Measurements from ENCODE around the gene ICA1. TPM values are rescaled to one million over a fixed set of nuclear protein-coding genes. Genes with fewer than 3 reads are reported as not detected.

The ICA1 gene
- total RNA-seq, 1 donor from 2014 or later: 27.0 TPM

DNA sequence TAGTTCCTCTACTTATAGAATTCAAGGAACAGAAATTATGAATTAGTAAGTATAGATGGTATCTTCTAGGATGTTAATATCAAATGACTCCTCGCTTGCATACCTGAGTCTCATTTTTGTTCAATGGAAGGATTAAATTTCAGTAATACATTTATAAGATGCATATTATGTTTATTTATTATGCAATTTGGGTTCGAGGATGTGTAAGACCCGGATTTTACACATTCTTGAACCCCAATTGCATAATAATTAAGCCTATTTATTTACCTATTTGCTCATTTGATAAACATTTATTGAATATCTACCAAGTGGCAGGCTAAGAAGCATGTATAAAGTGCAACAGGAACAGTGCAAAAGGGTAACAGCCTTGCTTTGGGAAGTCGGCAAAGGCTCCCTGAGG, 52.6 kb downstream of the ICA1 start:
- DNase-seq (ENCODE audit: low spot score) (no peak), ATAC-seq (no peak)
- intact Hi-C loops (cut with DNase I): no loop called here

DNA sequence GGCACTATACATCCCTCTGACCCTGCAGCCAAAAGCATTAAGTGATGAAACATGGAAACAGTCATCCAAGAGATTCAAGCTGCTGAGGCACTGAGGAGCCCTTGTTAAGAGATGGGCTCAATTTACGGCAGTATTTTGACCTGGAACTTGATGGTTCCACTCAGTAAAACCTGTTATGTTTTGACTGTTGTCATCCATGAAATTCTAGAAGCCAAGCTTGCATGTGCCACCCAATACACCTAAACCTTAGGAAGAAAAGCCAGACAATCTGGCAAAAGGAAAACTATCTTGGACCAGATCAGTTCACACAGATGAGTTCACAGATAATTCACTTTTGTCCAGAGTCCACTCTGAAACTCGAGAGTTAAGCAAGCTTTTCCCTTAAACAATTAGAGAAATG, 53.2 kb downstream of the ICA1 start:
- intact Hi-C loops (cut with DNase I): no loop called here
- ATAC-seq (no peak), DNase-seq (ENCODE audit: low spot score) (no peak)

DNA sequence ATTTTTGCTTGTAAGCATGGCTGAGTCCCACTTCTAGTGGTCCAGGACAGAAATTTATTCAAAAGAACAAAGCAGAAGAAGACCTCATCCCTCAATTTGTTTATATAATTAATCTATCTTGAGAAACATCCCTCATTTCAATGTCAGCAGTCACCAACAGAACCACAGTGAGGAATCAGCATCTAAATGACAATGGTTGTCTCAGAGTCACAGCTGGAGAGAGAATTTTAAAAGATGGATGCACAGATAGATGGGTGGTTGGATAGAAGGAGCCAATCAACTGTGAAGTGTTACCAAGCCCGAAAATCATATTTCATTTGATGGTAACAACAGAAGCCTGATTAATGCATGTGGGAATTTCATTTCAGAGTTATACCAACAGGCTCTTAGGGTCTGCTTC, 55.0 kb downstream of the ICA1 start:
- intact Hi-C loops (cut with DNase I): no loop called here
- no peak for ATAC-seq
- DNase-seq (ENCODE audit: low spot score): no peak

DNA sequence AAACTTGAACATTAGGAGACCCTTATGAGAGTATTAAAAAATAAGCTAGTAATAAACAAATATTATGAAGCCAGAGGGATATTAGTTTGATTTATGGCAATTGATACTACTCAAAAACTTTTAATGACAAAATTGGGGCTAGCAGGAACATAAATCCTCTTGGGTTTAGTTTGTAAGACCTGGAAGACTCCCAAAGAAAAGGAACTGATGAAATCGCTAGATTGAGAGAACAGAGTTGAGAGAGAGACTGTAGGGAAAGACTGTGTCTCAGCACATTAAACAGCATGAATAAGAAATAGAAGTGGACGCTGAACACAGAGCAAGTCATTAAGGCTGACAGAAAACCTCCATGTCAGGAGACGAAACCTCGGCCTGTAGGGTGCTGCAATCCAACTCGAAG, 56.4 kb downstream of the ICA1 start:
- DNase-seq (ENCODE audit: low spot score): no peak
- peak; percentile 72 for ATAC-seq
- intact Hi-C loops (cut with DNase I): no loop called here

DNA sequence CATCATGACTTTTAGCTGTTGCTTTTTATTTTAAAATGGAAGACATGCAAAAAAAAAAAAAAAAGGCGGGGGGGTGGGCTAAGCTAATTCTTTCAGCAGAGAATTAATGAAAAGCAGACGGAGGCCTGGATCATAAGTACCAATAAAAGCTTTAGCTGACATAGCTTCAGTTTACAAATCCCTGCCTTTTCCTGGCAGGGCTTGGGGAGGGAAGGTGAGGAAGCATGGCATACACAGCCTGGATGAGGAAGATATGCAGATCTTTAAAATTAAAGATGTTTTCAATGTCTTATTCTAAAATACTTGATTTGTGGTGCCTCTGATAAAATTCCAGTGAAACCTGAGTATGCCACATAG, 57.0 kb downstream of the ICA1 start:
- DNase-seq (ENCODE audit: low spot score) (no peak), ATAC-seq (no peak)
- intact Hi-C loops (cut with DNase I): no loop called here

DNA sequence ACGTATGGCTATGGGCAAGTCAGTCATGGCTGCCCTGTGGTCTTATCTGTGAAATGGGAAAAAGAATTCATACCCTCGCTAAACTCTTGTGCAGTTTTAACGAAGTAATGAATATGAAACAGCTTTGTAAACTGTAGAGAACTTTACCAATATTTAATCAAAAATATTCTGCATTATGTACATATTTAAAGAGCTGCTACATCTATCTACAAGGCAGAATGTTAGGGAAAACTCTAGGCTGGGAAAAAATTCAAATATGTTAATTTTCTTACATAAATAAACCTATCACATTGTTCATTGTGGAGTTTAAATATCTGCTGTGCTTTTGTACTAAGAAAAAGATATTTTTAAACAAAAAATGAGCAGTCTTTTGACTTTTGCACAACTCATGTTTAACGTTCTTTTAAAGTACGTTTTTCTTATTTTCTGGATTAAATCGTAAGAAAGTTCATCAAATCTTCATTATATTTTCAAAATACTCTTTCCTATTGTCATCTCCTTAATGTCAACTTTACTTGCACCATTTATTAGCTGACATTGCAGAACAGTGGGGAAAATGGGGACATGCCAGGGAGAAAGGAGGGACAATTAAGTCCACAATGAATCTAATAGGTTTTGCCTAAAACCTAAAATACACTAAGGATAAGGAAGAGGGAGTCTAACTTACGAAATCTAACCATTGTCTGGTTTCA, 57.5 kb downstream of the ICA1 start:
- intact Hi-C loops (cut with DNase I): no loop called here
- ATAC-seq (no peak), DNase-seq (ENCODE audit: low spot score) (no peak)

DNA sequence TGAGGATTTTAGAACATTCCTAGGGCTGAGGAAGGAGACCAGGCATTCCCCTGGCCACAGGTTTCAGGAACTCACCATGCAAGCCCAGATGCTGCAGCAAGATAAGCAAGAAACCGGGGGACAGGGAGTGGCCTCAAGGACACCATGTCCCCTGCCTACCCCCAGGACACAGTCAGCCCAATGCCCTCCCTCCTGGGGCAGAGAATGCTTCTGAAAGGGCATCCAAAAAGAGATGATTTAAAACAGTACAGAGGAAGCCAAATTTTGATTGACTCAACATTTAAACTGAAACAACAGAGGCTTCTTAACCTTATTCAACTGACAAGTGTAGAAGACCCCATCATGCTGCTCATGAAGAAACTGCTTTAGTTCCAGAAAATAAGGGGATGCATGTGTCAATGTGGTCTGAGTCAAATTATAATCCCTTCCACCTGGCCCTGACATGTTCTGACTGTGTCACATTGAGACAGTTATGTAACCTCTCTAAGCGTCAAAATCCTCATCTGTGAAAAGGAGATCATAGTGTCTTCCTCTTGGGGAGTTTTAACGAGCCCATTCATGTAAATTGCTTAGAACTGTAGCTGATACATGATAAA, 60.0 kb downstream of the ICA1 start:
- ATAC-seq (no peak), DNase-seq (ENCODE audit: low spot score) (no peak)
- intact Hi-C loops (cut with DNase I): no loop called here

DNA sequence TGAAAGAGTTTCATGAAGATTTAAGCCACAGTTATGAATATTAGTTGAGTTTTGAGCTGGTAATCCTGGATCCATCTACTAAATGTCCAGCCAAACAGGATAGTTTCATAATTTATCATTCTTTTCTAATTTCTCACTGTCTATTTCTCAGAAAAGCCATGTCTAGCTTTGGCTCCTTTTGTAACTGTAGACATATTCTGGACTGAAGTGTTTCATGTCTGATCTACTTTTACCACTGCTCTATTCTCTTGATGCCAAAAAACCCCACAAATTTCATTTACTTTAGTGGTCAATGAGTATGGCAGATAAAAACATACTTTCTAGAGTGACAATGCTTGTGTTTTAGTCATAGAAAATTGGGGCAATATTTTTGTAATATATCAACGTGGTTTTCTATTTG, 61.2 kb downstream of the ICA1 start:
- DNase-seq (ENCODE audit: low spot score) (no peak), ATAC-seq (no peak)
- intact Hi-C loops (cut with DNase I): no loop called here

DNA sequence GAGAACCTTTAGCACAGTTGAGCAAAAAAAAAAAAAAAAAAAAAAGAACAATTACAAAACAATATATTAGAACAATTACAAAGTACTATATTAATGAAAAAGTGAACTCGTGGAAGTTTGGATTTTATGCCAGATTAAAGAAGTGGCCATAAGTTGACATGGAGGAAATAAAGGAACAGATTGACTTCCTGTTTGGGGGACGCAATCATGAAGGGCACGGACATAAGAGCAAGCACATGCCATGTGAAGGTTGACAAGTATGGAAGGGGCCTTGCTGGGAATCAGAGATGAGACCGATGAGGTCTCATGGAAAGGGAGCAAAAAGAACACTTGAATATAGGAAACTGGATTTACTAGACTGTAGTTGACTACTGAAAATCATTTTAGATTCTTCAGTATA, 61.7 kb downstream of the ICA1 start:
- intact Hi-C loops (cut with DNase I): no loop called here
- DNase-seq (ENCODE audit: low spot score): no peak
- no peak for ATAC-seq

DNA sequence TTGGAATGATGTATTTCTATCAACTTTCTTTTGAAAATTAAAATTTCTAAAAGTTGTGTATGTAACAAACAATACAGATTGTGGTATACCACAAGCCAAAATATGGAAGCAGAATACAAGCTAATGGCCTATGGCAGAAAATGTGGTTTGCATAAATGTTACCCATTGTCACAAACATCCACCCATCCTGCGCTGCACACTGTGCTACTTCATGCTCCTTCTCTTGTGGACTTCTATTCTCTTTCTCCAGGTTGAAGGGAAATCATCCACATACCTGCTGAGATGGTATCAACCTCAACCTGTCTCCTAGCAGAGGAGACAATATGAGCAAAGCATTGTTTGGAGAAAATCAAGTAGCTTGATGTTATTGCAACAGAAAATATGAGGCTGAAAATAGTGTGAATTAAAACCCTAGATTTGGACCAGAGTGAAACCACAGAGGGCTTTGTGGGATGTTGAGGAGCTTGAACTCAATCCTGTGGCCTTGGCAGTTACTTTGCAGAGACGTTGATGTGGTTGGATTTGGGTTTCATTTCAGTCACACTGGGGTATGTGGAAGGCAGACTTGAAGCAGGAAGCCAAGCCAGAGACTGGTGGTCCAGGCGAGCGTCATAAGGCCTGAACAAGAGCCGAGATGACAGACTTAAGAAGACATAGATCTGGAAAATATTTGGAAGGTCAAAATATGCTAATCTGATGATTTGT, 63.8 kb downstream of the ICA1 start:
- ATAC-seq (no peak), DNase-seq (ENCODE audit: low spot score) (no peak)
- intact Hi-C loops (cut with DNase I): no loop called here

DNA sequence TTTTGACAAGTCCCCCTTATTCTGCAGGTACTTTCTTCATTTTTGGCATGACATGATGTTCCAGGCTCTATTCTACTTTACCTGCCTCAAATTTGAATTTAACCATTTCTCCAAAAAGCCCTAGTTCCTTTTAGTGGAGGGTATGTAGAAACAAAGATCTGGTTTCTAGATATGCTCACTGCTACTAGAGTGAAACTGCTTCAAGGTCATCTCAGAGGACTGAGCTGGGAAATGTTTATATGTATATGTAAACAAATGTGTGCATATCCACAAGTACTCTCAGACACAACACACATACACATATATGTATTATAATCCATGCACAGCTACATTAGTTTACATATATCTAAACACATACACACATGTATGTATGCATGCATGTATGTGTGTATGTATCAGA, 69.1 kb downstream of the ICA1 start:
- intact Hi-C loops (cut with DNase I): no loop called here
- no peak for ATAC-seq

DNA sequence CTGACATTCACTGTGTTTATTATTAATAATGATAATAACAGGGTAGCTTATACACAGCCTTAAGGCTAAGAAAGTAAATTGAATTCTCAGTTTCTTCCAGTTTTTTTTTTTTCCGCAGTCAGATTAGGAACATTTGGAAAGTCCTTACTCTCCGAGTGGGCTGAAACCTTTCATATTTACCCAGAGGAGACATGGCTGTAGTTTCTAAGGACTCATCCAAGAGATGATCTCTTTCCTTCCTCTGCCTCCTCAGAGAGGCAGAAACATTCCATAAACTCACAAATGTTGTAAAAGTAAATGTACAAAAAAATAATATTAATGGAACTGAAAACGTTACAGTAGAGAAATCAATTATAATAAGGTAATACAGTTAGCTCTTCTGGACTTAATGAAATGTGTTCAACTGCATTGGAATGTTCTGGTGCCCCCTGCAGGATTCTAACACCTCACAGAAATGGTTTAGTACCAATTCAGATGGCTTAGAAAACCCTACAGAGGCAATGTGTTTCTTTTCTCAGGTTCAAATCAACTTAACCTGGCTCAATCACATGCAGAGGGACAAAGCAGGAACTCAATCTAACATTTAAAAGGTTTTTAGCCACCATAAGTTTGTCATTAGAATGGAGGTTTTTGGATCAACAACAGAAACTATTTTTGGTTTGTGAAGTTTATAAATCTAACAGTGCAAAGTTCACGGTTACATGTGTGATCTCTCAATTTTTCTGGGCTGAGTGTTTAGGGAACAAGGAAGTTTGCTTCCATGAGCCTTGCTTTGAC, 71.7 kb downstream of the ICA1 start:
- no peak for DNase-seq (ENCODE audit: low spot score)
- intact Hi-C loops (cut with DNase I): no loop called here
- peak; percentile 87 for ATAC-seq

More for the DNA sequence above, 69.1 kb downstream of the ICA1 start:
- no peak for DNase-seq (ENCODE audit: low spot score)

DNA sequence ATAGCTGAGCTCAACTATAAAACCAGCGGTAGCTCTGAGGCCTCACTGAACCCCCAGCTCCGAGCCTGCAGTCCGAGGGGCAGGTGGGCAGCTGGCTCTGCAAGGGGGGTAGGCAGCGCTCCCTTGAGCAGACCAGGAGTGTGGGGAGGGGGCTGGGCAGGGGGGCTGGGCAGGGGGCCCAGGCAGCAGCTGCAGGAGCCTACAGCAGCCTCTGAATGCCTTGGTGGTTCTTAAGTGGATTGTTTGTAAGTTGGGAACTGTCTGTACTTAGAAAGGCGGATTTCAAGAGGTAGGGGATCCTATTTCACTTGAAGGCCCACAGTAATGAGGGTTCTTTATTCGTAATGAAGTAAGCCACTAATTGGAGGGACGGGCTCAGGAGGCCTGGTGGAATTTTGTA, 72.3 kb downstream of the ICA1 start:
- no peak for ATAC-seq
- no peak for DNase-seq (ENCODE audit: low spot score)
- intact Hi-C loops (cut with DNase I): no loop called here

DNA sequence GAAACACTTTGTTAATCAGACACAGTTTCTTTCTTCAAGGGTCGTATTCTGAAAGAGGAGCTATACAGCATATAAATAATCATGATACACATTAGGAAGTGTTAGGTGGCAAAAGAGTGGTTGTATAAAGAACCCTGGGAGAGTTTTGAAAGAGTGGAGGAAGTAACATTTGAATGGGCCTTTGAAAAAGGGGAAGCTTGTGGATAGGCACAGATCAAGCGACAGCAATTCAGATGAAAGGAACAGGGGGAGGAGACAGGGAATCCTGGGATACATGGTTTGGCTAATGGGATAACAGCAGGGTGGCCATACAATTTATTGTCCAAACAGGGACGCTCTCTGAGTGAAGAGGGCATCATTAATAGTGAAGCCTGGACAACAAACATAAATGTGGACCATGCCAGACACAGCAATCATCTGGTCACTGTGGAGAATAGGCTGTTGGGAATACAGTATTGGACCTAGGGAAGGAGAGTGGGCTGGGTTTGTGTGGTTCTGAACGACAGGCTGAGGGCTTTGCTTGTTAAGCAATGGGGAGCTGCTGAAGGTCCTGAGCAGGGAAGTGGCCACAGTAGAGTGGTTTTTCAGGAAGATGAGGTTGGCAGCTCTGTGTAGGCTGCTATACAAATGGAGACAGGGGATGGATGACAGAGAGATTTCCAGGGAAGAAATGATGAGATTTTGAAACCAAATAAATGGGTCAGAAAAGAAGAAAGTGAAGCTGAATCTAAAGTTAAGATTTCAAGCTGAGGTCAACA, 75.9 kb downstream of the ICA1 start:
- ATAC-seq (no peak), DNase-seq (ENCODE audit: low spot score) (no peak)
- intact Hi-C loops (cut with DNase I): no loop called here

DNA sequence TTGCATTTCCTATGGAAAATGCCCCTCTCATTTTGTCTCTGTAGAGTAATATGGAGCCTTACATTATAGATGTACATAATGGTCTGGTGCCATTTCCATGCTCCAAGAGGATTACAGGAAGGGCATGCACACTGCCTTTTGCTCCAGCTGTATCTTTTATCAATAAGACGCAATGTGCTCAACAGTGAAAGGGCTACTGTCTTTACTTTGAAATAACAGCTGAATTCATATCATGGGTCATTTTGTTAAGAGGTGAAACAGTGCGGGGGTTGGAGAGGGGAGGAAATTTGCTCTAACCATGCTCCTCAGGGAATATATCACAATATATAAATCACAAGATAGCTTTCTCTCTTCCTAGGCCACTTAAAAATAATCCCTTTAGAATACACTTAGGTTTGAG, 77.7 kb downstream of the ICA1 start:
- ATAC-seq (no peak), DNase-seq (ENCODE audit: low spot score) (no peak)
- intact Hi-C loops (cut with DNase I): no loop called here

DNA sequence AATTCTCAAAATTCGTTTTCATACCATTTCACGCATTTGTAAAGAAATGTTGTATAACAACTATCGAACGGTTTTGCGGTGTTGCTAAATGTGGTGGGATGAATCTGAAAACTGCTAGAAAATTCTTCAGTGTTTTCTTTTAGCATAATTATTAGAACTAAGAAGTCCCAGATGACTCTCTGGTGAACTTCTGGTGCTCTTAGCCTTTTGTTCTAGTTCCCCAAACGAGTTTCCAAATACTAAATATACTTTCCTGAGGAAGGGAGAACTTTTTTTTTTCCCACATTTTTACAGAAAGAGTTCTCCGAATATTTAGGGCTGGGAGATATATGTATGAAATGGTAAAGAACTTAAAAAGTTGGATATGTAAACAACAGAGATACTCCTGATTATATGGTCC, 82.5 kb downstream of the ICA1 start:
- no peak for ATAC-seq
- intact Hi-C loops (cut with DNase I): no loop called here
- no peak for DNase-seq (ENCODE audit: low spot score)

DNA sequence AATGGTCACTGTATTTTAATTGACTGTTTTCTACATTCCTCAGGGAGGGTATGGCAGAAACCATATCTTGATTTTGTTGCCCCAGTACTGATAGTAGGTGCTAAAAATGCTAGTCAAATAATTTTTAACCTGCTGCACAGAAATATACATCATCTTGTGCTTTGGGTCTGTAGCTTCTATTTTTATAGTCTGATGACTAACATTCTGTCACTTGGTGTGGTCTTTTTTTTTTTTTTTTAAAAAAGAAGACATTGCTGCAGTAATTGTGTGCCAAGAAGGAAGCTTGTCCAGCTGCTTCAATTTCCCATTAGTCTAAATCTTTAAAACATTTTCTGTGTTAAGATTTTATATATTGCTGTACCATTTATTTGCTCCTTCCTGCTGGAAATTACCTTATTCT, 83.6 kb downstream of the ICA1 start:
- DNase-seq (ENCODE audit: low spot score) (no peak), ATAC-seq (peak; percentile 50)
- intact Hi-C loops (cut with DNase I): no loop called here

DNA sequence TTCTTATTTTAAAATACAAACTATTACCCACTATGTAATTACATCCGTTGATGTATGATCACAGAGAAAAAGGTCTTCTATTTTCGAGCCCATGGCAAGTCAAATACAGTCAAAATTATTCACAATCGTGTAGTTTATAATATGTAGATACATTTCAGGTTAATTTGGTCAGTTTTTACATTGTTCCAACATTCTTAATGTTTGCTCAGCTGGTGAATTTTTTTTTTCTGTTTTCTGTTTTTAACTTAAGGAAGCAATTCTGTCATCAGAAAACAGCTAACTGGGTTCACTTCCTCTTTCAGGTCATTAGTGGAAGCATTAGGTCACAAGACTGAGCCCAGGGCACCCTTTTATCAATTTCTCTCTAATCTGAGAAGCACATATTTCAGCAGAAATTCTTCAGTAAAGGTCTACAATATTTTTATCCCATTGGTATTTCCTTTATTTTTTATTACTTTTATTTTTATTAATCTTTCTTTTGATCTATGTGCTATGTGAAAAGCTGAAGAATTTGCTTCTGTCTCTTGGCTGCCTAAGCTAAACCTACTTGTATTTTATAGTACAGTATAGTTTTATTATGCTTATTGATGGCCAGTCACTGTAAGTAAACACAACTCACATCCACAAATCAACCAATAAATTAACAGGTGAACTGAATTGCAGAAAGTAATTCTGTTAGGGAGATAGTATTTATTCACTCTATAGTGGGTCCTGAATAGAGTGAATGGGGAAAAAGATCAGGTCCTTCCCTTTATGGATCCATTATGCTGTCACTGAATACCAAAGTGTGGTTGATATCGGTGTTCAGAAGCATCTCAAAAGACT, 84.6 kb downstream of the ICA1 start:
- DNase-seq (ENCODE audit: low spot score) (no peak), ATAC-seq (peak; percentile 53)
- intact Hi-C loops (cut with DNase I): no loop called here

Data from sciatic nerve (tissue), 2 donors.